ENCODE results near the gene TSPAN16.

TSPAN16 gene

DNA sequence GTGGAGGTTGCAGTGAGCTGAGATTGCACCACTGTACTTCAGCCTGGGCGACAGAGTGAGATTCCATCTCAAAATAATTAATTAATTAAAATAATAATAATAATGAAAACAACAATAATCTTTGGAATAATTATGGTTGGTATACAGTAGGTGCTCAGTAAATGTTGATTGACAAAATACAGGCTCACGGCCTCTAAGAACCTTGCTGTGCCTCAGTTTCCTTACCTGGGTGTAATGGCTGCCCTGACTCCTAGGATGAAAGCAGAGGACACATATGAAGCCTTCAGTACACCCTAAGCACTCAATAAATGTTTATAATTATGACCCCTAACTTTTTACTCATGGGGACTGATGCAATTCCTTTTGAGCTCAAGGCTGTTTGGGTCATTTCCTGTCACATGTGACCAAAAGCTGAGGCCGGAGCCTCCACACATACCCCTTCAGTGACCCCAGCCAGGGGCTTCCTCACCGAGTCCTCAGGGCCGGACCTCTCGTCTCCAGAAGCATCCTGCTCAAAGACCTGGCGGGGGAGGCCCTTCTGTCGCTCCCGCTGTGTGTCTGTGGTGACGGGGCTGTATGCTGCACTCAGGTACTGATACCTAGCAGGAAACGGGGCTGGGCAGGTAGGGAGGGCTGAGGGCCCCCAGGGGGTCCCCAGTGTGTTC lies 44.2 kb upstream of the TSPAN16 start:
- TF ChIP-seq, protein P1, sequence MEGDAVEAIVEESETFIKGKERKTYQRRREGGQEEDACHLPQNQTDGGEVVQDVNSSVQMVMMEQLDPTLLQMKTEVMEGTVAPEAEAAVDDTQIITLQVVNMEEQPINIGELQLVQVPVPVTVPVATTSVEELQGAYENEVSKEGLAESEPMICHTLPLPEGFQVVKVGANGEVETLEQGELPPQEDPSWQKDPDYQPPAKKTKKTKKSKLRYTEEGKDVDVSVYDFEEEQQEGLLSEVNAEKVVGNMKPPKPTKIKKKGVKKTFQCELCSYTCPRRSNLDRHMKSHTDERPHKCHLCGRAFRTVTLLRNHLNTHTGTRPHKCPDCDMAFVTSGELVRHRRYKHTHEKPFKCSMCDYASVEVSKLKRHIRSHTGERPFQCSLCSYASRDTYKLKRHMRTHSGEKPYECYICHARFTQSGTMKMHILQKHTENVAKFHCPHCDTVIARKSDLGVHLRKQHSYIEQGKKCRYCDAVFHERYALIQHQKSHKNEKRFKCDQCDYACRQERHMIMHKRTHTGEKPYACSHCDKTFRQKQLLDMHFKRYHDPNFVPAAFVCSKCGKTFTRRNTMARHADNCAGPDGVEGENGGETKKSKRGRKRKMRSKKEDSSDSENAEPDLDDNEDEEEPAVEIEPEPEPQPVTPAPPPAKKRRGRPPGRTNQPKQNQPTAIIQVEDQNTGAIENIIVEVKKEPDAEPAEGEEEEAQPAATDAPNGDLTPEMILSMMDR (IDR thresholded peaks at IDR 0.05; ENCODE audit: low read depth, low read length): no peak
- in situ Hi-C loops (cut with HindIII; ENCODE audit: low sequenced_read_pairs): no loop called here
- DNase-seq (ENCODE audit: low read depth, low spot score): no peak
- H3K4me3 ChIP-seq (ENCODE audit: low read depth, low read length): no peak overlapping the region

- TF ChIP-seq, protein P1 (IDR thresholded peaks at IDR 0.05; ENCODE audit: low read depth, low read length): no peak
- in situ Hi-C loops (cut with HindIII; ENCODE audit: low sequenced_read_pairs): no loop called here
- H3K4me3 ChIP-seq (ENCODE audit: low read depth, low read length): no peak overlapping the region
- DNase-seq (ENCODE audit: low read depth, low spot score): no peak
These were observed 43.1 kb upstream of the TSPAN16 start for GRCh38 chr19:11252665-11253355.

DNA sequence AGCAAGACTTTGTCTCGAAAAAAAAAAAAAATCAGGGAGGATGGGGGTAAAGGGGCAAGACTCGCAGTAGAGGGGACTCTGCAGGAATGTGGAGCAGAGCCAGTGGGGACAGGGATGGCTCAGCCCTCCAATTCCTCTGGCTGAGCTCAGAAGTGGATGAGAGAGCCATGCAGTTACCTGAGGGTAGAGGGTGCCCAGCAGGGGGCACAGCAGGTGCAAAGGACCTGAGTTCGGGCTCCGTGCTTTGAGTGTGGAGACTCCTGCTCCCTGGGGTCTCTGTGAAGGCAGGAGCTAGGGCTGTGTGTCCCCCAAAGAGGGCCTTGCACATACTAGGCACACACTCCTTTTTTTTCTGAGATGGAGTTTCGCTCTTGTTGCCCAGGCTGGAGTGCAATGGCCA lies 41.3 kb upstream of the TSPAN16 start:
- TF ChIP-seq, protein P1 (IDR thresholded peaks at IDR 0.05; ENCODE audit: low read depth, low read length): no peak
- no peak overlapping the region for H3K4me3 ChIP-seq (ENCODE audit: low read depth, low read length)
- in situ Hi-C loops (cut with HindIII; ENCODE audit: low sequenced_read_pairs): no loop called here
- DNase-seq (ENCODE audit: low read depth, low spot score): no peak

- H3K4me3 ChIP-seq (ENCODE audit: low read depth, low read length): no peak overlapping the region
- TF ChIP-seq, protein P1 (IDR thresholded peaks at IDR 0.05; ENCODE audit: low read depth, low read length): no peak
- in situ Hi-C loops (cut with HindIII; ENCODE audit: low sequenced_read_pairs): no loop called here
- no peak for DNase-seq (ENCODE audit: low read depth, low spot score)
These were observed 39.8 kb upstream of the TSPAN16 start for GRCh38 chr19:11256189-11256588.

DNA sequence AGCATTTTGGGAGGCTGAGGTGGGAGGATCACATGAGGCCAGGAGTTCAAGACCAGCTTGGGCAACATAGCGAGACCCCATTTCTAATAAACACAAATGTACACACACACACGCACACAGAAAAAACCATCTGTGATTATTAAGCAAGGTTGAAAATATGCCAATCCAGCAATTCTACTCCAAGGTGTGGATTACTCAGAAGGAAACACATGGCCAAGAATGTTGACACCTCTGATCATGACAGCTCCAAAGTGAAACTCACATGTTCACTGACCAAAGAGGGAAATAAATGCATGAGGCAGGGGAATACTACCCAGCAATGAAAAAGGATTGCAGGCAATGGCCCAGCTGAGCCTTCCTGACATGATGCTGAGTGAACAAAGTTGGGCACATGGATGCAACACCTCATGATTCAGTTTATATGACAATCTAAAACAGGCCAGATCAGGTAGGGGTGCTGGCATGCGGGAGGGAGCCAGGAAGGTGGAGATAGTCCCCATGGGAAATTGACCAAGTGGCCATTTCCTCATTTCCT lies 38.0 kb upstream of the TSPAN16 start:
- TF ChIP-seq, protein P1 (IDR thresholded peaks at IDR 0.05; ENCODE audit: low read depth, low read length): no peak
- no peak for DNase-seq (ENCODE audit: low read depth, low spot score)
- in situ Hi-C loops (cut with HindIII; ENCODE audit: low sequenced_read_pairs): no loop called here
- no peak overlapping the region for H3K4me3 ChIP-seq (ENCODE audit: low read depth, low read length)

DNA sequence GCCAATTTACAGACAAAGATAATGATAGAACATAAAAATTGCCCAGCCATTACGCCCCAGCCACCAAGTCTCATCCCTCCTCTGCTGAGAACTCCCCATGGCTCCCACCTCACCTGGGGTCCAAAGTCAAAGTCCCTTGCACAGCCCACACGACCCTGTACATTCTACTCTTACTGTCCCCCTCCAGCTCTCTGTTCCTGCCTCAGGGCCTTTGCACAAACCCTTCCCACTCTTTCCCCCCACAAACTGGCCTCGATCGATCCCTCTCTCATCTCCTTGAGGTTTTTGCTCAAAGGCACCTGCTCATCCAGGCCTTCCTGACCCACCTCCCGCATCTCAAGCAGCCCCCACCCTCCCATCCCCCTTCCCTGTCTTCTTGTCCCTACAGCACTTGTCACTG lies 35.0 kb upstream of the TSPAN16 start:
- no peak for DNase-seq (ENCODE audit: low read depth, low spot score)
- no peak overlapping the region for H3K4me3 ChIP-seq (ENCODE audit: low read depth, low read length)
- in situ Hi-C loops (cut with HindIII; ENCODE audit: low sequenced_read_pairs): no loop called here
- TF ChIP-seq, protein P1 (IDR thresholded peaks at IDR 0.05; ENCODE audit: low read depth, low read length): no peak
